ENCODE results near the gene C15orf39.
"Not testable (repeated sequence)": the region's sequence is repeated elsewhere in the genome, so short reads cannot be mapped to it uniquely, and the experiment has no call there.

The C15orf39 gene

DNA sequence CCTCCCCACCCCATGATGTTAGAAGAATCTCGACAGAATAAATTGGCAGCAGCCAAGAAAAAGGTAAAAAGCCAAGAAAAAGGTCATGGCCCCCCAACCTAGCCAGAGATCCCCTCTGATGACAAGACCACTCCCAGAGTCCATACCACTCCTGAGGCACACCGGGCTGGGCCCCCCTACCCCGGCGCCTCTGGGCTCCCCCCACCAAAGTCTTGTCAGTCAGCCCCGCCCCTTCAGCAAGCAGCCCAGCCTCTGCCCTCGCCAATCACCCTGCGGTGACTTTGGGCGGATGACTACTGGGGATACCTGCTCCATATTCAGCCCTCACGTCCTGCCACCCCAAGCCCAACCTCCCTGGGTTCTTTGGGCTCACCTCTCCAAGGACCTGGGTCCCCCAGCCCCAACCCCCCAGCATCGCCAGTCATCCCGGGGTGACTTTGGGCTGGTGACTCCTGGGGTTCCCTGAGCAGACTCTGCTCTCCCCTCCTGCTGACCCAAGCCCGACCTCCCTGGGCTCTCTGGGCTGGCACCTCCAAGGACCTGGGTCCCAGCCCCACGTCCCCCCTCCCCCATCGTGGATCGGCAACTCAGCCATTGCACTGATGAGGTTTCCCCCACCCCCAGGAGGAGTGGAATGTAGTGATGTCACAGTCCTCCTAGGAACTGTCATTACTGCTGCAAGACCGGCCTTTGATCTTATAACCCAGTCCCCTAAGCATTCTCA is 57.1 kb downstream of the C15orf39 start:
- H3K36me3 Mint-ChIP-seq (ENCODE audit: low read depth); H3K27ac Mint-ChIP-seq; H3K4me3 Mint-ChIP-seq; H3K27me3 Mint-ChIP-seq (ENCODE audit: low read depth, poor library complexity); H3K4me1 Mint-ChIP-seq; H3K9me3 Mint-ChIP-seq; DNase-seq: not testable (repeated sequence)

DNA sequence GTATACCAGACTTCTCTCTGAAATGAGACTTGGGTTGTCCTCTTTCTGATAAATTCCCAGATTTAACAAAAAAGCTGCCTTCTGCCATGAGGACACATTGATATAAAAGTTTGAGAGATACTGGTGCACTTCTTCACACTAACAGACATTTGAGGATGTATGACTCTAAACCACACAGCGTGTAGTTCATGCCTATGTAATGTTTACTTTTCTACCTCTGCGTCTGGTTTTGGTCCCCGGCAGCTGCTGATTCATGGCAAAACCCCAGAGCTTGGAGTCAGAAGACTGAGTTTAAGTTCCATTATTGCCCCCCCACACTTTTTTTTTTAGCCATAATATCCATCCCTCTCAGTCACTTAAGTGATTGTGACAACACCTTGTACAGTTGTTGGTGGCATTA is 58.2 kb downstream of the C15orf39 start:
- H3K36me3 Mint-ChIP-seq (ENCODE audit: low read depth); H3K27ac Mint-ChIP-seq; DNase-seq; H3K4me1 Mint-ChIP-seq; H3K9me3 Mint-ChIP-seq; H3K4me3 Mint-ChIP-seq; H3K27me3 Mint-ChIP-seq (ENCODE audit: low read depth, poor library complexity): not testable (repeated sequence)
